Endothelial cell (in vitro differentiated cells): ENCODE measurements around the gene C8G. TPM values are rescaled to one million over a fixed set of nuclear protein-coding genes. Genes with fewer than 3 reads are reported as not detected.

Experiments used
- DNase-seq: peaks from one replicate; pipeline ENCODE4 v3.0.0; 2021; ENCODE audit warnings: low spot score
- H3K27ac Mint-ChIP-seq: one replicate; pipeline ENCODE4 v1.8.0; 2021; ENCODE audit warnings: mixed read lengths, inconsistent platforms; ENCODE audit not compliant: unreplicated experiment
- H3K27me3 Mint-ChIP-seq: one replicate; pipeline ENCODE4 v1.8.0; 2021; ENCODE audit warnings: mild to moderate bottlenecking, moderate library complexity, mixed read lengths, inconsistent platforms; ENCODE audit not compliant: unreplicated experiment
- H3K36me3 Mint-ChIP-seq: one replicate; pipeline ENCODE4 v1.8.0; 2021; ENCODE audit warnings: mild to moderate bottlenecking, low read depth, mixed read lengths, inconsistent platforms; ENCODE audit not compliant: unreplicated experiment
- H3K4me1 Mint-ChIP-seq: one replicate; pipeline ENCODE4 v1.8.0; 2021; ENCODE audit warnings: mild to moderate bottlenecking, mixed read lengths, inconsistent platforms; ENCODE audit not compliant: unreplicated experiment
- H3K4me3 Mint-ChIP-seq: one replicate; pipeline ENCODE4 v1.8.0; 2021; ENCODE audit warnings: mild to moderate bottlenecking, mixed read lengths, inconsistent platforms; ENCODE audit not compliant: unreplicated experiment
- H3K9me3 Mint-ChIP-seq: one replicate; pipeline ENCODE4 v1.8.0; 2021; ENCODE audit warnings: mixed read lengths, inconsistent platforms; ENCODE audit not compliant: unreplicated experiment
- total RNA-seq: library from RNA; stranded (reverse); fragmentation: NEBNext Ultra II Directional; extraction: Animal tissue kit (Norgen Biotek cat#: 25700); gene quantifications from one replicate; pipeline ENCODE4 v1.2.1, GENCODE V29; 2021; ENCODE audit not compliant: unreplicated experiment
- TF ChIP-seq, protein P1 (sequence below): fragments of 200-600 bp; sonication (generic); IDR thresholded peaks from one replicate; pipeline ENCODE4 v1.5.0; 2021; ENCODE audit warnings: antibody characterized with exemption; ENCODE audit not compliant: unreplicated experiment

C8G gene
- total RNA-seq, 1 donor from 2014 or later: 1.1 TPM

- TF ChIP-seq, protein P1, sequence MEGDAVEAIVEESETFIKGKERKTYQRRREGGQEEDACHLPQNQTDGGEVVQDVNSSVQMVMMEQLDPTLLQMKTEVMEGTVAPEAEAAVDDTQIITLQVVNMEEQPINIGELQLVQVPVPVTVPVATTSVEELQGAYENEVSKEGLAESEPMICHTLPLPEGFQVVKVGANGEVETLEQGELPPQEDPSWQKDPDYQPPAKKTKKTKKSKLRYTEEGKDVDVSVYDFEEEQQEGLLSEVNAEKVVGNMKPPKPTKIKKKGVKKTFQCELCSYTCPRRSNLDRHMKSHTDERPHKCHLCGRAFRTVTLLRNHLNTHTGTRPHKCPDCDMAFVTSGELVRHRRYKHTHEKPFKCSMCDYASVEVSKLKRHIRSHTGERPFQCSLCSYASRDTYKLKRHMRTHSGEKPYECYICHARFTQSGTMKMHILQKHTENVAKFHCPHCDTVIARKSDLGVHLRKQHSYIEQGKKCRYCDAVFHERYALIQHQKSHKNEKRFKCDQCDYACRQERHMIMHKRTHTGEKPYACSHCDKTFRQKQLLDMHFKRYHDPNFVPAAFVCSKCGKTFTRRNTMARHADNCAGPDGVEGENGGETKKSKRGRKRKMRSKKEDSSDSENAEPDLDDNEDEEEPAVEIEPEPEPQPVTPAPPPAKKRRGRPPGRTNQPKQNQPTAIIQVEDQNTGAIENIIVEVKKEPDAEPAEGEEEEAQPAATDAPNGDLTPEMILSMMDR: no peak
- Mint-ChIP-seq H3K9me3 (no peaks in the 10 kb centered on the region), H3K27me3 (peaks cover 8% of the 10 kb centered on the region), H3K27ac (no peak overlapping the region), H3K4me1 (no peaks in the 10 kb centered on the region), H3K36me3 (peaks cover 15% of the 10 kb centered on the region), H3K4me3 (no peak overlapping the region)
- DNase-seq: no peak
These were observed 23.7 kb upstream of the C8G start for GRCh38 chr9:136921307-136921706.

- H3K27ac Mint-ChIP-seq: no peak overlapping the region
- H3K9me3 Mint-ChIP-seq: no peaks in the 10 kb centered on the region
- TF ChIP-seq, protein P1: no peak
- H3K4me3 Mint-ChIP-seq: no peak overlapping the region
- no peak for DNase-seq
- peaks cover 16% of the 10 kb centered on the region for H3K36me3 Mint-ChIP-seq
- H3K4me1 Mint-ChIP-seq: no peaks in the 10 kb centered on the region
- peaks cover 8% of the 10 kb centered on the region for H3K27me3 Mint-ChIP-seq
These were observed 23.3 kb upstream of the C8G start for GRCh38 chr9:136921718-136922117.

DNA sequence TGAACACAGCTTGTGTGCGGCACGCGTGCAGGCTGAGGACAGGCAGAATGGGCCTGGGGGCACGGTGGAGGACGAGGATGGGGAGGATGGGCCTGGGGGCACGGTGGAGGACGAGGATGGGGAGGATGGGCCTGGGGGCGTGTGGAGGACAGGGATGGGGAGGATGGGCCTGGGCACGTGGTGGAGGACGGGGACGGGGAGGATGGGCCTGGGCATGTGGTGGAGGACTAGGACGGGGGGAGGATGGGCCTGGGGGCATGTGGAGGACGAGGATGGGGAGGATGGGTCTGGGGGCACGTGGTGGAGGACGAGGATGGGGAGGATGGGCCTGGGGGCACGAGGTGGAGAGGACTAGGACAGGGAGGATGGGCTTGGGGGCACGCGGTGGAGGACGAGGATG is 22.5 kb upstream of the C8G start:
- Mint-ChIP-seq H3K4me1 (no peaks in the 10 kb centered on the region), H3K9me3 (no peaks in the 10 kb centered on the region)

DNA sequence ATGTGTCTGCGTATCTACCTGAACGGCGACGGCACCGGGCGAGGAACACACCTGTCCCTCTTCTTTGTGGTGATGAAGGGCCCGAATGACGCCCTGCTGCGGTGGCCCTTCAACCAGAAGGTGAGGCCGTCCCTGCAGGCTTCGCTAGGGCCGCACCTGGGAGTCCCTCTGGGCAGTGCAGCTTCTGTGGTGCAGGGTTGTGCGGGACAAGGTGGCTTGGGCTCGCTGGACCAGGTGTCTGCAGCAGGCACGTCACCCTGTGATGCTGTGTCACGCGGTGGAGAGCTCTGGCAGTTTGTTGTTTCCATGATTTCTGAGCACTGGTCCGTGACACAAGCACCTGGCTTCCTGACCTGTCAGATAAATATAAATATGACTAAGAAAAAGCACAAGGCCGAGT is 21.2 kb upstream of the C8G start:
- TF ChIP-seq, protein P1: no peak
- Mint-ChIP-seq H3K4me1 (peaks cover 9% of the 10 kb centered on the region), H3K36me3 (peaks cover 25% of the 10 kb centered on the region), H3K27ac (no peak overlapping the region), H3K9me3 (no peaks in the 10 kb centered on the region), H3K4me3 (no peak overlapping the region), H3K27me3 (peaks cover 8% of the 10 kb centered on the region)
- DNase-seq: no peak

More for the DNA sequence above, 22.5 kb upstream of the C8G start:
- peaks cover 21% of the 10 kb centered on the region for H3K36me3 Mint-ChIP-seq
- H3K27me3 Mint-ChIP-seq: peaks cover 8% of the 10 kb centered on the region
- TF ChIP-seq, protein P1: no peak
- H3K27ac Mint-ChIP-seq: no peak overlapping the region
- no peak for DNase-seq
- H3K4me3 Mint-ChIP-seq: no peak overlapping the region

- H3K27me3 Mint-ChIP-seq: peaks cover 3% of the 10 kb centered on the region
- no peak overlapping the region for H3K4me3 Mint-ChIP-seq
- DNase-seq: no peak
- no peaks in the 10 kb centered on the region for H3K9me3 Mint-ChIP-seq
- H3K36me3 Mint-ChIP-seq: peaks cover 16% of the 10 kb centered on the region
- peaks cover 20% of the 10 kb centered on the region for H3K4me1 Mint-ChIP-seq
- no peak overlapping the region for H3K27ac Mint-ChIP-seq
- TF ChIP-seq, protein P1: no peak
These were observed 19.5 kb upstream of the C8G start for GRCh38 chr9:136925414-136926153.
